Pancreas (tissue), 10 donors: Measurements from ENCODE around the gene LRMDA. TPM values are rescaled to one million over a fixed set of nuclear protein-coding genes. Genes with fewer than 3 reads are reported as not detected.
"Not testable (repeated sequence)": the region's sequence is repeated elsewhere in the genome, so short reads cannot be mapped to it uniquely, and the experiment has no call there.

ENCODE experiments used
- ATAC-seq, 4 donors: fragments of 200-7000 bp; cut with Tn5 transposase; one replicate each; pipeline versions ENCODE4 v1.8.0 to v1.9.1; 2020; ENCODE audit warnings: mild to moderate bottlenecking in 4 of 4, moderate library complexity in 4 of 4
- DNase-seq, 6 donors: peaks; one replicate each; pipeline ENCODE4 v3.0.0-alpha.2; 2020
- FAIRE-seq: peaks from 2 replicates; lab custom pipeline; 2012; peaks lifted over from hg19 to GRCh38; lab: Jason Lieb, UNC
- H3K27ac ChIP-seq, 4 donors: fragments of 200-600 bp; sonication (generic); 1 replicate in 3 of 4; 2 replicates in 1 of 4; pipeline versions ENCODE4 v1.5.0 to v1.8.0; 2020
- H3K27me3 ChIP-seq, 4 donors: fragments of 200-600 bp; one replicate each; pipeline ENCODE4 v1.8.0; 2021
- H3K36me3 ChIP-seq, 3 donors: fragments of 200-600 bp; sonication (generic) in 1 of 3; one replicate each; pipeline versions ENCODE4 v1.5.0 to v1.8.0; 2020 to 2021
- H3K4me1 ChIP-seq, 3 donors: fragments of 200-600 bp; one replicate each; pipeline ENCODE4 v1.8.0; 2021
- H3K4me3 ChIP-seq, 4 donors: fragments of 200-600 bp; sonication (generic) in 2 of 4; one replicate each; pipeline versions ENCODE4 v1.5.0 to v1.8.0; 2020 to 2021
- H3K9me3 ChIP-seq, 4 donors: fragments of 200-600 bp; one replicate each; pipeline ENCODE4 v1.8.0; 2021
- CTCF ChIP-seq, 4 donors: fragments of 200-600 bp; sonication (generic) in 3 of 4; IDR thresholded peaks; one replicate each; pipeline versions ENCODE4 v1.5.0 to v1.8.0; 2021; ENCODE audit warnings: antibody characterized with exemption in 4 of 4
- WGBS, 2 donors: extraction: QIAGEN DNeasy Blood & Tissue Kit; methylation state at CpG; one replicate each; pipeline ENCODE4 v1.1.7; 2013; 5-methylcytosine and 5-hydroxymethylcytosine counted together
- intact Hi-C, 3 donors: fragments of 100-400 bp; cut with DNase I; formaldehyde crosslinking; loops; one replicate each; pipeline versions ENCODE4 v1.11.1 to v1.14.2; 2022
- polyA plus RNA-seq, 2 donors: library from polyadenylated mRNA; stranded (reverse); fragments of 200-250 nt; gene quantifications; one replicate each; pipeline ENCODE4 v1.2.3, GENCODE V29; 2013
- total RNA-seq, 6 donors: library from RNA; stranded (reverse); fragmentation: NEBNext Ultra II Directional in 4 of 6; extraction: Animal tissue kit (Norgen Biotek cat#: 25700) in 4 of 6; gene quantifications; one replicate each; pipeline versions ENCODE4 v1.2.1 to v1.2.4, GENCODE V29; 2021 to 2023
- donor health status: healthy with polysubstance abuse.
- donor health status: DM: no; HTN: no; CAD: no; lungs with moderate emphysema.
- donor health status: DM: no; HTN: no; CAD: no.
- donor health status: control.
- donor health status: control.
- donor health status: Bipolar disorder and iron deficiency.
- donor health status: DM: yes; HTN: yes; CAD: no.
- donor health status: DM: no; HTN: no; CAD: no.
- donor health status: DM: no; HTN: no; CAD: no.
- donor health status: DM: yes; HTN: yes; CAD: no.

LRMDA gene
- total and polyA plus RNA-seq, 8 donors: 4.6 to 21.2 (median 13.4) TPM

GRCh38 chr10:75521194-75521829 is 89.9 kb downstream of the LRMDA start:
- H3K36me3 ChIP-seq, H3K27me3 ChIP-seq, H3K27ac ChIP-seq, H3K4me1 ChIP-seq, H3K4me3 ChIP-seq, H3K9me3 ChIP-seq, FAIRE-seq, intact Hi-C loops: not testable (repeated sequence)
- DNase-seq (peak; percentile 61 to 75 (median 66)), ATAC-seq (peak in 2 of 4 donors; percentile 35 to 75)
- 43 to 53% methylated on average over 16 of the region's 16 CpGs for WGBS, 2 donors

- H3K9me3 ChIP-seq: no peaks in the 10 kb centered on the region
- DNase-seq (no peak), FAIRE-seq (no peak), ATAC-seq (no peak)
- no peaks in the 10 kb centered on the region for H3K36me3 ChIP-seq
- TF ChIP-seq CTCF (IDR thresholded peaks at IDR 0.05): no peak
- 74% methylated on average over 1 of the region's 1 CpG for WGBS, 2 donors
- H3K4me1 ChIP-seq: no peaks in the 10 kb centered on the region
- H3K27ac ChIP-seq: no peak overlapping the region
- intact Hi-C loops: no loop called here
- H3K27me3 ChIP-seq: no peaks in the 10 kb centered on the region
- H3K4me3 ChIP-seq: no peak overlapping the region
These were observed 93.6 kb downstream of the LRMDA start for GRCh38 chr10:75525067-75525466.

DNA sequence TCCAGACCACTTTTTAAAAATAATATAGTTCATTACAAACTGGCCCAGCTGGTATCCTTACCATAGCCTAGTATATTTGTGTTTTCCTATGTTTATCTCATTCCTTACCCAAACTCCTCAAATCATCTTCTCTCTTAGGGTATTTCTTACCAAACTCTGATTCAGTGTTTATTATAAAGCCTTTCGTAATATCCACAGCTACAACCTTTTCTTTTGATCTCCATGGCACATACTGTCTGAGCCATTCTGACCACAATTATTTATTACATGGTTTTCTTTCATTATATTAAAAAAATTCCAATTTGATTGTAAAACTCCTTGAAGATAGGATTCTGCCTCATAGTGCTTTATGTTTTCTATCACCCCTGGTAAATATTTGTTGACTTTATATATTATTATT is 94.2 kb downstream of the LRMDA start:
- H3K27ac ChIP-seq: no peak overlapping the region
- no peaks in the 10 kb centered on the region for H3K27me3 ChIP-seq
- H3K36me3 ChIP-seq: no peaks in the 10 kb centered on the region
- intact Hi-C loops: no loop called here
- DNase-seq (no peak), ATAC-seq (no peak), FAIRE-seq (no peak)
- H3K9me3 ChIP-seq: no peaks in the 10 kb centered on the region
- H3K4me1 ChIP-seq: no peaks in the 10 kb centered on the region
- WGBS, 2 donors: 92 to 96% methylated on average over 1 of the region's 1 CpG
- TF ChIP-seq CTCF (IDR thresholded peaks at IDR 0.05): no peak
- H3K4me3 ChIP-seq: no peak overlapping the region

DNA sequence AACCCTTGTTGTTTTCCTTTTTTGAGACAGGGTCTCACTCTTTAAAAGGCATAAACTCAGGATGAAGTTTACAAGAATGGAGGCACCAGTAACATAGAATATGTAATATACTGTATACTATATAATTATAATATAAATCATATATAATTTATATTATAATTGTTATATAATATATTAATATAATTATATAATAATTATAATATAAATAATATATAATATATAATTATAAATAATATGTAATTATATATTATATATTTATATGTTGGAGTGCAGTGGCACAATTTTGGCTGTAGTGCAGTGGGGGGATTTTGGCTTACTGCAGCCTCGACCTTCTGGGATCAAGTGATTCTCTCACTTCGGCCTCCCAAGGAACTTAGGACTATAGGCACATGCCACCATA is 96.1 kb downstream of the LRMDA start:
- H3K27ac ChIP-seq: no peak overlapping the region
- H3K4me1 ChIP-seq: no peaks in the 10 kb centered on the region
- H3K9me3 ChIP-seq: no peaks in the 10 kb centered on the region
- no peak for FAIRE-seq
- no peak for DNase-seq
- H3K27me3 ChIP-seq: no peaks in the 10 kb centered on the region
- H3K36me3 ChIP-seq: no peaks in the 10 kb centered on the region
- ATAC-seq: no peak
- intact Hi-C loops: no loop called here
- 93 to 94% methylated on average over 2 of the region's 2 CpGs for WGBS, 2 donors
- H3K4me3 ChIP-seq: no peak overlapping the region
- TF ChIP-seq CTCF (IDR thresholded peaks at IDR 0.05): no peak

- FAIRE-seq (no peak), ATAC-seq (peak in 1 of 4 donors; percentile 61), DNase-seq (no peak)
- Histone ChIP-seq H3K4me1 (no peaks in the 10 kb centered on the region), H3K9me3 (no peaks in the 10 kb centered on the region), H3K36me3 (no peaks in the 10 kb centered on the region), H3K27ac (no peak overlapping the region), H3K4me3 (no peak overlapping the region), H3K27me3 (no peaks in the 10 kb centered on the region)
- 92% methylated on average over 2 of the region's 2 CpGs for WGBS, 2 donors
- no peak for TF ChIP-seq CTCF (IDR thresholded peaks at IDR 0.05)
- intact Hi-C loops: no loop called here
These were observed 97.0 kb downstream of the LRMDA start for GRCh38 chr10:75528392-75528791.
